Adrenal gland (tissue), 5 donors: Measurements from ENCODE around the gene HNRNPUL1.

ENCODE experiments used
- CTCF ChIP-seq, 6 experiments: fragments of 450-650 bp in 4 of 6; fragments of 200-600 bp in 2 of 6; sonication (generic) in 1 of 6; IDR thresholded peaks; 1 replicate in 5 of 6; 2 replicates in 1 of 6; pipeline versions ENCODE4 v1.5.1 to v1.8.0; 2016 to 2021; ENCODE audit warnings: antibody characterized with exemption in 6 of 6, mild to moderate bottlenecking in 2 of 6, moderate library complexity in 1 of 6
- POLR2A ChIP-seq, 2 donors: fragments of 450-650 bp; IDR thresholded peaks; one replicate each; pipeline ENCODE4 v1.6.1; 2017; ENCODE audit warnings: antibody characterized with exemption in 2 of 2, mild to moderate bottlenecking in 2 of 2, moderate library complexity in 1 of 2
- donor health status: DM: no; HTN: no; CAD: no.

GRCh38 chr19:41298348-41298964, 34.3 kb downstream of the HNRNPUL1 start:
- TF ChIP-seq CTCF (IDR thresholded peaks at IDR 0.05) (no peak), POLR2A (IDR thresholded peaks at IDR 0.05) (no peak)
